Stimulated activated CD8-positive, alpha-beta memory T cell treated with anti-CD3 and anti-CD28 coated beads, Interleukin-7, amount 100 ng/mL, for 1 hour (primary cell): ENCODE results near the gene SLC17A1.

Experiments
- DNase-seq, 2 donors: peaks; one replicate each; pipeline ENCODE4 v3.0.0-alpha.2; 2020; ENCODE audit warnings: low read depth in 2 of 2

Gene SLC17A1

DNA sequence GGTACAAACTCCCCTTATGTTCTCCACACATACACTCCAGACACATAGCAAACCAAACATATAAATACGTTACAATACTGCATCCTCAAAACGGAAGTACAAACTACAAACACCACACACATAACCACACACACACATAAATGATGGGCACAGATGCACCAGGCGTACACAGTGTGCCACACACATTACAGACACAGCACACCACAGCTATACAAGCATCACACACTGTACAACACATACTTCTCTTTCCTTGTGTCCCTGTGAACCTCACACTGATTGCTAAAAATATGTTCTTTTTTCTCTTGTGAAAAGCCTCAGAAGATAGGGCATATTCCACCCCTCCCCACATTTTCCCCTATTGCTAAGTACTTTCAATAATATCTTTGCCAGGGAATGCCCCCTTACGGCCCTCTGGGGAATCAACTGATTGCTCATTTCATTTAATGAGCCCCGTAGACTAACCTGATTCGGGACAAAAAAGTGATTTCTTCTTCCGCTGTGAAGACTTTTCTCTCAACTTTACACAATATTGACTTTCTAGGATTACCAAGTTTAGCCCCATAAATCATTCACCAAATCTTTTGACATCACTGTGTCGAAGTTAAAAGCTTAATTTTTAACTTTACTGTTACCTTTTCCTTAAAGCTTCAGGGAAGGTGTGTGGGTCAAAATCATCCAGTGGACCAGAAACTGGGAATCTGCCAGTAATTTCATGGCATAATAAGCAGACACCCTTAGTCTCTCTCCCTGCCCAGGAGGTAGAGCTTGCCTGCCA, at the start of gene SLC17A1:
Gene SLC17A1 (minus strand): TSS at position 521 of the 775 bp plus-strand sequence. CDS start 1,495 bp downstream, outside the sequence.
- DNase-seq: no peak

DNA sequence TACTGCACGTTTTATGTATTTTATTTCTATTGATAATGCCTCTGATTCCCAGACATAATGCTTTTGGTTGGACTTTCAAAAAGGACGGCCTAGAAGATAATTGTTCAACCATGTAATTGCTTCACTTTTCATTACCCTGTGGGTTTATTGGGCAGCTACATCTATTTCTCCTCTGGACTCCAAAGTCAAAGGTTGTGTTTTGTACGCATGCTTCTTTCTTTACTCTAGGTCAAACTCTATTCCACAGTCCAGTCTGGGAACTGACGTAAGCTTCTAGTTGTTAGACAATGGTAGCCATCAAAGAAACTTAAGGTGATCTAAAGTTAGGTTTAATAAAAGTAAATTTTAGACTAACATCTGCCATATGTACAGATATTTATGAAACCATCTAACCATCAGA, 48.7 kb upstream of the SLC17A1 start:
- no peak for DNase-seq

DNA sequence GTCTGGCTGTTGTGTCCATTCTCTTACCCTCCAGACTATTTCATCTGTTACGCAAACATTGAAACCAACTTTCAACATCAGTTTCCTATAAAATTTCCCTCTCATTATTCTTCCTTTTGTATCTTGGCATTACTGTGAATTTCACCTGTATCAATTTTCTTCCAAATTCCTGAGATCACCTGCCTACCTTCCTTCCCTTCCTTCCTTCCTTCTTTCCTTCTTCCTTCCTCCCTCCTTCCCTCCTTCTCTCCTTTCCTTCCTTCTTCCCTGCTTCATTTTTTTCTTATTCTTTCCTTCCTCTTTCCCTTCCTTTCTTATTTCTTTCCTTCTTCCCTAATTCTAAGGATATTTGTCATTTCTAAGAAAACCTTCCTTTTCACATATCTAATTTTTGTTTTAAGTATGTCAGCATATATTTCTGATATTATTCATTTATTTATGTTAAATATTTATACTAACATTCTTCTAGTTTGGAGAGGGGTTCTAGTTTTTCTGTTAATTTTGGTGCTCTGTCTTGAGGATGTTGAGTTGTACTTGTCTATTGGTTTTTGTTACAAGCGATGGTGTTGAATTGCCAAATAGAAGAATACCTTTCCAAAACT, 47.0 kb upstream of the SLC17A1 start:
- DNase-seq: no peak

DNA sequence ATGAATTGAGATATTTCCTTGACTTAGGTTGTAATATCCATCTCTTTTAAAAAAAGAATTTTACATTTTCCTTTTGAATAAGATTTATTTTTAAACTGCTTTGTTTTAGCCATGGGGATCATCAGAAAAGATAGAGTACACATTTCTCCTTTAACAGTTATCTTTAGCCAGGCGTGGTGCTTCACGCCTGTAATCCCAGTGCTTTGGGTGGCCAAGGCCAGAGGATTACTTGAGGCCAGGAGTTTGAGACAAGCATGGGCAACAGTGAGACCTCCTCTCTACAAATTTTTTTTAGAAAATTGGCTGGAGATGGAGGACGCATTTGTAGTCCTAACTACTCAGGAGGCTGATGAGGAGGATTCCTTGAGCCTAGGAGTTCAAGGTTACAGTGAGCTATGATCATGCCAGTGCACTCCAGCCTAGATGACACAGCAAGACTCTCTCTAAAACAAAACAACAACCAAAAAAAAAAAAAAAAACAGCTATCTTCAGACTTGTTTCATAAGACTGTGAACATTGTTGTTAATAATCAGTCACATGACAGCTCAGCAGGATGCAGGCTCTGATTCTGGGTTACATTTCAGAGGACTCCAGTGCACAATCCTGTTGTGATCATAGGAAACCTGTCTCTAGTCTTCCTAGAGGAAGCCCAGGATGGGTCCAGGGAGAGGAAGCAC, 44.2 kb upstream of the SLC17A1 start:
- no peak for DNase-seq

DNA sequence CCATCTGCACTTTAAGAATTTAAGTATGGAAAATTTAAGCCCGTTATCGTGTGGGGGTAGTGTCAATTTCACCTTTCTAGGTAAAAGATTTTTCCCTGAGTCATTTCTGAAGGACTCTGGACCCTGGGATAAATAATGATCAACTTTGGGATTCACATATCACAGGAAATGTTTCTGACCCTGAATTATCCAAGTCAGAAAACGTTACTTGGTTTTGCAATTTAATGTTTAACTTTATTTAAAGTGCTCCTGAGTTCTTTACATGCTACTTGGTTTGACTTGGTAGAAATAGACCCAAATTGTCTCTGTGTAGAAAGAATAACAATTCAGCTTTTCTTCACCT, 43.7 kb upstream of the SLC17A1 start:
- DNase-seq: no peak

DNA sequence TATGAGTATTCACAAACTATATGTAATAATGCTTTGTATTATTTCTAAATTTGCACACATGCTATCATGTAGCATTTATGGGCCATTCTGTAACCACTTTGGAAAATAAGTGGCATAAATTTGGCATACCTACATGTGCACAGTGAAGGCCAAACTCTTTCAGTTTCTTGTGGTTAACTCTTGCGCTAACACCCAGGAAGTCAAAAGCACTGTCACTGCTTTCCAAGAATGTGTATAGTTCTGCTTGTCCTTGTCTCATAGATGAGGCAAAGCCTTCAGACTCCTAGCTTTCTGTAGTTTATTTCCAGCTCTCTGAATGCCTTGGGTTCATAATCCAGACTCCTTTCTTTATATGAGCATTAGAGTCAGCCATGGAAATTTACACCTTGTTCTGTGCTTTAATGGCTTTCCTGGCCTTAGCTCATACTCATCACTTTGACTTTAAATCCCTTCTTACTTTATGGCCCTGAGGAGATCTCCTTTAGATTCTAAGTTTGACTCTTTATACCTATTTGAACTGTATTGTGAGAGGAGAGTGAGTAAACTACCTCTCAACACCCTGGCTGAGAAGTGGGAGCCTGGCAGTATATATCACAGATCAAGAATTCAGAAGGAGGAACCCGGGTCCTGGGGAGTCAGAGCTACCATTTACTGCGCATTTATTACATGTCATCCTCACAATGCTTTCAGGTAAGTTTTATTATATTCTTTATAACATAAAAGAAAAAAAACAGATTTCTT, 43.1 kb upstream of the SLC17A1 start:
- no peak for DNase-seq

DNA sequence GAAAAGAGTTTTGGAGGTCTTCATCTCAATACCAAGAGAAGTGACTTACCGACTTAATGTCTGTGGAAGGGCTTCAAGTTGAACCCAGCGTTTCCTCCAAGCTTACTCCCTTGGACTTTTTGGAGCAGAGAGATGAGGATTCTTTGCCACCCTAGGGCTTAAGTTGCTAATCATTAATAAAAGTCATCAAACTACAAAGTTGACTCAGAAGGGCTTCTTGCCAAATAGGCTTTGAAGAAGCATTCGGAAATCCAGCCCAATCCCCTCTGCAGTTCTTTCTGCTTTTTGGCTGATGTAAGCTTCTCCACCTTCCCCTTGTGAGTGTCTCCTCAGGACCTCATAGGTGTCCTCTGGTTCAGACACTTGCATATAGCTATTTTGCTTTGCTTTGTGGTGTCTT, 42.3 kb upstream of the SLC17A1 start, which contains the start of gene SLC17A3:
Gene SLC17A3 (minus strand): TSS at position 126 of the 400 bp plus-strand sequence. CDS start 5,856 bp downstream, outside the sequence.
- no peak for DNase-seq

DNA sequence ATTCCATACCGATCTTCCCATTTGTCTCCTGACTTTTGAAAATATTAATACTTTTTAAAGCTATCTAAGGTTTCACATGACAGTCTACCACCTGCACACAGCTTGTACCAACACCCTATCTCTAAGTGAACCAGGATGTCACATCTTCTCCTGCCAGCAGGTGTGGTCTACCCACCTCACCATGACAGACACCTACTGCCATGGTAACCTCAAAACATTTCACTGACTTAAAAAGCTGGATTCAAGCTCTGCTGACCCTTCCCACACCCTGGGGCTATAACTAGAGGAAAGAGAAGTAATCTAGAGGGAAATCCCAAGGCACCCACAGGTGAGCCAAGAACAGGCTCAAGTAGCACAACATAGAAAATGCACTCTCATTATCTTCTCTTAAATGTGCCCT, 41.0 kb upstream of the SLC17A1 start:
- DNase-seq: no peak

- DNase-seq: no peak
Observed at GRCh38 chr6:25869840-25870239, 38.0 kb upstream of the SLC17A1 start.

GRCh38 chr6:25868436-25869183, 36.8 kb upstream of the SLC17A1 start:
- DNase-seq: no peak

DNA sequence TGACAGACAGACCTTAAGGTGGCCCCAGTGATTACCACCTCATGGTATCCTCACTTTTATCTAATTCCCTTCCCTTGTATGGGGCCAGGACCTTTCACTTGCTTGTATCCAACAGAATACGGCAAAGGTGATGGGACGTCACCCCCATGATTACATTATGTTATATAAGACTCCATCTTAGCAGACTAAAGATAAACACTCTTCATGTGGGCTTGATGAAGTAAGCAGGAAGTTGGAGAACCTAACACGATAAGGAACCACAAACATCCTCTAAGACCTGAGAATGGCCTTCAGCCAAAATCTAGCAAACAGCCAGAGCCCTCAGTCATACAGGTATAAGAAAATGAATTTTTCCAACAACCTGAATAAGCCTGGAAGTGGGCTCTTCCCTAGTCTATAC, 34.2 kb upstream of the SLC17A1 start:
- no peak for DNase-seq

DNA sequence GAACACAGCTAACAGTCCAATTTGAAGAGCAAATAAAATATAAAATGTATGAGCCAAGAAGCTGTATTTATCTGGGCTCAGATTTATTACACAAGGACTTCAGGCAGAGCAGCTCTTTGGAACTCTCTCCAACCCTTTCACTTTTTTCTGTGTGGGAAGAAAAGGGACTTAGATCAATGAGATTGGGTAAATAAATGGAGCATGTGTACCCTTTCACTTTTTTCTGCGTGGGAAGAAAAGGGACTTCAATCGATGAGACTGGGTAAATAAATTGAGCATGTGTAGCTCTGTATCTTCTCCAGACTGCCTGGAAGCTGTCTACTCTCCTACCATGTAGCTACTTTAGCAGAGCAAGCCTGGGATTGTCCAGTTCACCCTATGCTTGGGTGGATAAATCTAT, 31.5 kb upstream of the SLC17A1 start:
- DNase-seq: no peak

DNA sequence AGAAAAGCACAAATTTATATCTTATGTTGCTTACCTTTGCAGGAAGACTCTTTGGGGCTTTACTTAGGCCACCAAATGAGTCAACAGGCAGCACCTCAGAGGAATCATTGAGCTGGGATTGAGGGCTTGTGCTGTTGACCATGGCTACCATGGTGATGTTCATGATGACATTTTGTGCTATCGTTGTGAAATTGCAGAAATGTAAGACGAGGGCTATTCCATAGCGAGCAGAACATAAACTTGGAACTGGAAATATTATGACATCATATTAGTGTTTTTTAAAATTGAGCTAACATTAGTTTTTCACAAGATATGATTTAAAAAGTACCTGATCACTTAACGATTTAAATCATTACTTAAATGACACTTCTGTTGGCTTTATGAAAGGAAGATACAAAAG, 30.3 kb upstream of the SLC17A1 start:
- no peak for DNase-seq

GRCh38 chr6:25852756-25853155, 20.9 kb upstream of the SLC17A1 start:
- DNase-seq: no peak

DNA sequence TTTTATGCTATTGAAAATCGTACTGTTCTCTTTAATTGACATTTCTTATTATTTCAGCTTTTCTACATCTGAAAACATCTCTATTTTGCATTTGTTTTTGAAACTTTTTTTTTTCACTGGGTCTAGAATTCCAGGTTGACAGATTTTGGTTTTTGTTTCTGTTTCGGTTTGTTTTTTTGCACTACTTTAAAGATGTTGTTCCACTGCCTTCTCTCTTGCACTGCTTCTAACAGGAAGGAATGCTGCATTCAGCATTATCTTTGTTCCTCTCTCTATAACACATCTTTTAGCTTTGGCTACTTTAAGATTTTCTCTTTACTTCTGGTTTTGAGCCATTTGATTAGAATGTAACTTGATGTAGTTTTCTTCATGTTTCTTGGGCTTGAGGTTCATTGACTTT, 20.1 kb upstream of the SLC17A1 start:
- DNase-seq: no peak

- DNase-seq: no peak
Observed at GRCh38 chr6:25844518-25844917, 12.7 kb upstream of the SLC17A1 start.

- no peak for DNase-seq
Observed at GRCh38 chr6:25842526-25842925, 10.7 kb upstream of the SLC17A1 start.

DNA sequence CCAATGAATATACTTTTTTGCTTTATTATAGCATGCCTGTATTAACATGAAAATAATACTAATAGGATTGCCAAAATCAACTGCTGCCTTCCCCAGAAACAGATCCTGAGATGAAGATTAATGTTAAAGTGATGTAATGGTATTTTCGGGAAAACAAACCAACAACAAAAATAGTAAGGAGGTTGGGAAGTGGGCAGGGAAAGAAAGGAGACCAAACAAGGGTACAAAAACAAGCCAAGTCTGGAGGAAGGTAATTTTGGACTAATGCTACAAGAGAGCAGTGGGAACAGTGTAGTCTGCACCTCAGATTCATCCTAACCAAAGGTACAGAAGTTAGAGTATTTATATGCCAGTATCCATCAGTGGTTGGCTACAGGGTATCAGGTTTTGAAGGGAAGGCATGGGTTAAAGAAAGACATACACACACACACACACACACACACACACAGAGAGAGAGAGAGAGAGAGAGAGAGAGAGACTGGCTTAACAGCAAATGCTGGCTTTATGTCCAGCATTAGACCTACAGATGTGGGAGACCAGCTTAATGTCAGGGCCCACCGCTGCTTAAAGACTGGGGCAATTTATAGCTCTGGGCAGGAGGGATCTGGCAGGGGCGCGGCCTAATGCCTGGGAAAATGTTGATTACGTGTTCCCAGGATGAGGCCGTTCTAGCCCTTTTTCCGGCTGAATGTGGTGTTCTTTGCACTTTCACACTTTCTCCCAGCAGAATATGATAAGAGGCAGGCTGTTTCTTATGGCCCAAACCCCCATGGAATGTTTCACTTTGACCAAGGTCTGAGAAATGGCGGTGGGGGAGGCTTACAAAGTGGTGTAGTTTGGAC, 3.8 kb upstream of the SLC17A1 start:
- no peak for DNase-seq

DNA sequence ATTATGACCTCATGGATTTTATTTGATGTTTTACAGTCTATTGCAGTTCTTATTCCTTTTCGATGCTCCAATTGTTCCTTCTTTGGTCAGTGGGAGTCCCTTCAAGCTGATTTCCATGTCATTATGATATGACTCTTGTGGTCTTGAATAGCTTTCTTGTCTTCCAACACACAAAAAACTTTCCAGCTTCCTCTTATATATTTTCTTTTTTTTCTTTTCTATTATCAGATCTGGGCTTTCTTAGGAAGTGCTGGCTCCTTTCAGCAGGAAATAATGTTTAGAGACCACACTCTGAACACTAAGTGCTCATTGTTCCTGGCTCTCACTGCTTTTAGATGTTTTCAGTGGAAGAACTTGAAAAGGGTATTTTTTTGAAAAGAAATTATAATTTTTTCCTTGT, 3.1 kb upstream of the SLC17A1 start:
- DNase-seq: no peak

DNA sequence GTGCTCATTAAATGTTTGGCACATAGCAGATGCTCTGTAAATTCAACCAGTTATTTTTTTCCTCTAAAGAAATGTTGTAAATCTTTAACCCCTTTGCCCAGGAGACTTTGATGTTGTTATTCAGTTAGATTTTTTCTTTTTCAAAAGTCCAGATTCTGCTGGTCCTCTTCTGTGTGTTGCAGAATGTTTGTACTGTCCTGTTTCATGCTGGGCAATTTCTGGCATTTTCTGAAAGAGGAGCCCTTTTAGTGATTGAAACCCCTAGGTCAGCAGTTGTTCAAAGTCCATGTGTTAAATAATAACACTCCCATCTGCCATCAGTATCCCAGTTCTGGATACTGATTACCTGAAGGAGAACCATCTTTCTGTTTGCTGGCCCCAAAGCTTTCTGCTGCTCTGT, 1.3 kb upstream of the SLC17A1 start:
- no peak for DNase-seq

DNA sequence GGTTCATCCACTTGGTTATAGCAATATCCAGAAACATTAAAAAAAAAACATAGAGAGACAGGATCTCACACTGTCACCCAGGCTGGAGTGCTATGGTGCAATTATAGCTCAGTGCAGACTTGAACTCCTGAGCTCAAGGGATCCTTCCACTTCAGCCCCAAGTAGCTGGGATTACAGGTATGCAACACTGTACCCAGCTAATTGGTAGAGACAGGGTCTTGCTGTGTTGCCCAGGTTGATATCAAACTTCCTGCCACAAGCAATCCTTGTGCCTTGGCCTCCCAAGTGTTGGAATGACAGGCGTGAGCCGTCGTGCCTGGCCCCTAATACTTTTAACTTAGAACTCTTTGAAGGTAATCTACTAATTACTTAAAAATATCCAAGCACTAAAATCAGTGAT, 818 bp upstream of the SLC17A1 start:
- DNase-seq: no peak
